GM18868 (cell line): ENCODE data around the gene AKAP6.

Experiments used
- ATAC-seq: cut with Tn5 transposase; IDR thresholded peaks from one replicate; pipeline ENCODE4 v1.9.1; 2021; ENCODE audit warnings: mild to moderate bottlenecking, moderate library complexity; ENCODE audit not compliant: unreplicated experiment

Gene AKAP6

DNA sequence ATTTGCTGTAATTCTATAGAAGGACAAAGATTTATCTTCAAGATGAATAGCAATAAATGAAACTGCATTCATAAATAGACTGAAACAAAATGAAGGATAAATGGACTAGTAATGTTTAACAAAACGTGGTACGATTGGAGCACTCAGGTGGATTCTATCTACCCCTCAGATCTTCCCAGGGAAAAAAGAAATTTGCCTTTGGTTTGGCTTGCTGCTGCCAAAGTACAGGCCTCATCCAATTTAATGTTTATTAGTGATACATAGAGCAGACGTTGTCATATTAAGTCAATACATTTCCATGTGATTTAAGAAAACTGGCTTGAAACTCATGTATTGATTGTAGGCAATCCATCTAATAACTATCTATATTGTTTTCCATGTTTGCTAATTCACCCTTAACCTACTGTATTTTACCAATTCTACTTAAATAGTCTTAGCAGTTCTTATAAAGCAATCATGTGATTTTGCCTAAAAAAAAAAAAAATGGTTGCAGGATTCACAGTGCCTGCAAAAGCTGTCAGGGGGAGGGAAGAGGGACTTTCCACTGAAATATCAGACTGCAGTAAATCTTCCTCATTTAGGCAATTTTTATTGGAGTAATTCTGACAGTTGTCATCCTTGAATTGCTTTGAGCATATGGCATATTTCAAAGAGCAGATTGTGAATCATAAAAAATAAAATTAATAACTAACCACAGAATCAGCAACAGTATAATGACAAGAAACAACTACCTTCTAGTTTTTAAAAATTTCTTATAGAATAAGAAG is 367.4 kb downstream of the AKAP6 start:
- ATAC-seq: no peak

- no peak for ATAC-seq
Measured at GRCh38 chr14:32697114-32697513, 368.0 kb downstream of the AKAP6 start.

DNA sequence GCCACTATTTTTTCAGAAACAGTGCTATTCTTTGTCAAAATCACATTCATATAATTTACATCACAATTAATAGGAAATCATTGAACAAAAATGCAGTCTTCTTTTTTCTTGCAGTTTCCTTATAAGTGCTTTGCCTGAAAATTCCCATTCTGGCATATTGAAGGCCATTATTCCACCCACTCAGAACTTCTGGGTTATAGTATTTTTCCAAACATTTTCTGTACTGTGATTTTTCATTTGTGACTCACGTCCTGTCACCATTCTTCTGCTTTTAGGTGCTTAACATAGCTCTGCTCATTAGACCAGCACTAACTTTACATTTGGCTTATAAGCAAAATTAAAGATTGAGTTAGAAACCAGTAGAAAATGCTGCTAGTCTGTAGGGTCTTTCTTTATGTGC is 368.6 kb downstream of the AKAP6 start:
- no peak for ATAC-seq

GRCh38 chr14:32698831-32699230 is 369.7 kb downstream of the AKAP6 start:
- no peak for ATAC-seq

GRCh38 chr14:32701475-32701874 is 372.4 kb downstream of the AKAP6 start:
- no peak for ATAC-seq

GRCh38 chr14:32702088-32702487 is 373.0 kb downstream of the AKAP6 start:
- ATAC-seq: no peak

GRCh38 chr14:32702562-32702961 is 373.5 kb downstream of the AKAP6 start:
- ATAC-seq: peak; percentile 77

- ATAC-seq: no peak
Measured at GRCh38 chr14:32703183-32703621, 374.1 kb downstream of the AKAP6 start.

GRCh38 chr14:32706721-32707519 is 377.8 kb downstream of the AKAP6 start:
- no peak for ATAC-seq

GRCh38 chr14:32707742-32708500 is 378.8 kb downstream of the AKAP6 start:
- ATAC-seq: no peak

DNA sequence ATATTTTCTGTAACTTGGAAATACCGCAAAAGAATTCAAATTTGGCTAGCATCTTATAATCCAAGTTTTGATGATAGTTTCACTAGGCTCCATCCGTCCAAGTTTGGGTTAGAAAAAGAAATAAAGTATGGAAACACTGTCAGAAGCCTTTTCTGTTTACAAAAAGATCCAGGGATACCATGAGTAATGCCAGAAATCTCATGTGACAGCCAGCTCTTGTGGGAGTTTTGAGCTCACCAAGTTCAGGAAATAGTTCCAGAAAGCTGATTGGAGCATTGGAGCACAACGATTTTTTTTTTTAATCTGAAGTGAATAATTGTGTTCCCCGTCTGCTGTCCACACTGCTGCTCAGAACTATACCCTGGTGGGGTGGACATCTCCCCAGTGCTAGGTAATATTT is 379.9 kb downstream of the AKAP6 start:
- ATAC-seq: no peak

DNA sequence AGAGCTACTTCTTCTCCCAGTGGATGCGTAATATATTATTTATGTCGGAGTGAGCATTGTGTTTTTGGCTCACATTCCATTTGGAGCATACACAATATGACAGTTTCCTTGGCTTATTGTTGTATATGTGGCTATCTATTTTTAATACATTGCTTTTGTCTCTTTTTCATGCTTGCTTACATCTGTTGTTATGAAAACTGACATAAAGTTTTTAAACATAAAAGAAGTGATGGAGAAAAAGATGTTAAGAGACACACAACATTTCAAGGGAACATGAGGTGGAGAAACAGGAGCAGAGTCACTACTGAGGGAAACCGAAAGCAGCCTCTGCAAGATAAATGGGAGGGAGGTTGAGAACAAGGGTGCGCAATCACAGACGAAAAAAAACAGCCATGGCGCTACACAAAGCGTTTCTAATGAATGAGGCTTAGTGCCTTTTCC is 381.2 kb downstream of the AKAP6 start:
- no peak for ATAC-seq

DNA sequence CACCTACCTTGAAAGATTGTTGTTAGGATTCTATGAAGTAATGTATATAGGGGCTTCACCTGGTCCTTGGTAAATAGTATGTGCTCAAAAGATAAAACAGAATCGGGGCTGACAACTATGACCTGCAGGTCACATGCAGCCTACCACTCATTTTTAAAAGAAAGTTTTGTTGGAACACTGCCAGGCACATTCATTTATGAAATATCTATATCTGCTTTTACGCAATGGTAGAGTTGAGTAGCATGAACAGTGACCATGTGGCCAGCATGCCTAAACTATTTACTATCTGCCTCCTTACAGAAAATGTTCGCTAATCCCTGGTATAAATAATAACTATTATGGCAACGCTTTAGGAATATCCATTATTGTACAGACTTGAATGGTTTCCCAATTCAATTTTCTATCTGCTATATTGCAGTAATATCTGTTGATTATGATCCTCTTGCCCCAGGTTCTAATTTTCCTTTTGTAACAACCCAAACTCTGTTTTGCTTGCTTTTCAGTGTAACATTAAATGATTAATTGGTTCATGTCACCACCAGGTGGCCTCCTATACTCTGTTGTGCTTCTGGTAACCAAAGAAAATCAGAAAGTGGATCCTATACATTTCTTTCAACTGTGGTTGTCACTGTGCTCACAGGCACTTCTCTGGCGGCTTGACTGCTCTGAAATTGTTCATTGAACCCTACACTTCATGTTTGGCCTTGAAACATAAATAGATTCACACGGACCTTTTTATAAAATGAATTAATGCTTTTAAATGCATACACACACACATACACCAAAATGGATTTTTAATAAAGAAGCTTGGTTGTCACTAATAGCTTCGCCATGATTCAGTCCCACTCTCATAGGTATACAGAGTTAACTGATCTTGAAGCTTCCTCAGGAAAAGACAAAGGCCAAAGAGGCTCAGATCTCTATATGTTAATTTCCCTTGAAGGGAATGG is 381.9 kb downstream of the AKAP6 start:
- ATAC-seq: peak; percentile 73

DNA sequence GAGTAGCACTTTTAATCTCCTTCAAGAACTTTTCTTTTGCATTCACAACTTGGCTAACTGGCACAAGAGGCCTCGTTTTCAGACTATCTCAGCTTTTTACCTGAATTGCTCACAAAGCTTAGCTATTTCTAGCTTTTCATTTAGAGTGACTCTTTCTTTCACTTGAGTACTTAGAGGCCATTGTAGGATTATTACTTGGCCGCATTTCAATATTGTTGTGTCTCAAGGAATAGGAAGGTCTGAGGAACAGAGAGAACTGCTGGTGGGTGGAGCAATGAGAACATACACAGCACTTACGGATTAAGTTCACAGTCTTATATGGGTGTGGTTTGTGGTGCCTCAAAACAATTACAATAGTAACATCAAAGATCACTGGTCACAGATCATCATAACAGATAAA is 384.8 kb downstream of the AKAP6 start:
- ATAC-seq: no peak

DNA sequence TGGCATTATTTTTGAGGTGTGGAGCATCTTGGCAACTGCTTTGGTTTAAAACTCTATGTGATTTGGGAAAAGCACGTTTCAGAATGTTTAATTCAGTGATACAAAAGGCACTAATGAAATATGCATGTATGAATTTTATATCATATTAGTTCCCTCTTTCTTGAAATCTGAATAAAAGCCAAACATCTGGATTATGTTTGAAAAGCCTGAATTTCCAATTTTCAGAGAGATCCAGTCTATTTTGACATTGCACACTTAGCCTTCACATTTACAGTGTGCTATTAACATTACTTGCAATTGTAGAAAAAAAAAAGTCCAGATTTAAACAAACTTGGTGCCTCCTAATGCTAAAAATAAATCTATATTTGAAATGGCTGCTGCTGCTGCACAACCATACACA is 390.5 kb downstream of the AKAP6 start:
- no peak for ATAC-seq

DNA sequence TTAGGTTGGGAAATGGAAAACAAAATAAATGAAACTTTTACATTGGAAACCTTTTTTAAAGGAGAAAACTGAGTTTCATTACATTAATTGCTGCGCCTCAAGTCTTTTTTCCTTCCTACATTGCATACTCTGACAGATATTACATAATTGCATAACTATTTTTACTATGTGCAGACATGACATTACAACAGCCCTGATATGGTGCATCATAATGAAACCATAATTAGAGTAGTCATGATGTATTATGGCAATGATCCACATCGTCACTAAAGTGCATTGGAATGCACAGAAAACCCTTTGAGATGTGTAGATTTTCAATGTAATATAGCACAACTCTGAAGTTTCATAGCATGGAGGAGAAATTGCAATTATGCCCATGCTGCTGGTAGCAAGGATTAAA is 391.8 kb downstream of the AKAP6 start:
- ATAC-seq: no peak

DNA sequence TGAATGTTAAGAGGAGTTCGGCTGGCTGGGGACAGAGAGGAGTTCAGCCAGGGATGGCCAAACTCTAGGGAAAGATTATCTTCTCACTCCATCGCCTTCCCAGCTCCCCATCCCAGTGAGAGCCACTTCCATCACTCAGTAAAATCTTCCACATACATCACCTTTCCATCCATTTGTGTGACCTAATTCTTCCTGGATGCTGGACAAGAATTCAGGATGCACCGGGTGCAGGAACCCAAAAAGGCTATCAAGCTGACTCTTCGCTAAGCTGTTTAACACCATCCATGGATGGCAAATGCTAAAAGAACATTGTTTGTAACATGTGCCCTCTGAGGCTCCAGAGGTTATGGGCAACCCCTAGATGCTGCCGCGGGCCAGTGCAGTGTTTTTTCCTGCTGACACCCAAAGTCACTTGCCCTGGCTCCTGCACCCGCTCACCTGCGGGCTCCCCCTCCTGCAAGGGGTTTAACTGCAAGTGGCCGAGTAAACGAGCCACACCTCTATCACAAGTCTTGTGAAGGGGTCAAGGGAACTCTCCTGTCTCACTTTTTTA is 393.6 kb downstream of the AKAP6 start:
- no peak for ATAC-seq

GRCh38 chr14:32724867-32725471 is 395.9 kb downstream of the AKAP6 start:
- ATAC-seq: no peak

DNA sequence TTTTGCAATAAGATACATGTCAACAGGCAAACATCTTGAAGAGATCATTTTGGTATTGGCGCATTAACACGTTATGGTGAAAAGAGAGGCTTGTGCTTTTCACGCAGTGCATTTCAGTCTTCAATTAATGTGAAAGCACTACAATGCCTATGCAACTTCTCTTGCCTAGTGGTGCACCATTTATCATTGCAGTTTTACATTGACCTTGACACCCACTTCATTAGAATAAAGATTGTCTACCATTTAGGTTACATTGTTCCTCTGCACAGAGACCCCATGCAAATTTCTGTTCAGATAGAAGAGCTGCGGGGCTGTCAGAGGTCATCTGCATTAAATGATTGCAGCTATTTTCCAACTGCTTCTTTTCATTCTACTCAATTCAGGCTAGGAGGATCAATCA is 397.4 kb downstream of the AKAP6 start:
- ATAC-seq: no peak

DNA sequence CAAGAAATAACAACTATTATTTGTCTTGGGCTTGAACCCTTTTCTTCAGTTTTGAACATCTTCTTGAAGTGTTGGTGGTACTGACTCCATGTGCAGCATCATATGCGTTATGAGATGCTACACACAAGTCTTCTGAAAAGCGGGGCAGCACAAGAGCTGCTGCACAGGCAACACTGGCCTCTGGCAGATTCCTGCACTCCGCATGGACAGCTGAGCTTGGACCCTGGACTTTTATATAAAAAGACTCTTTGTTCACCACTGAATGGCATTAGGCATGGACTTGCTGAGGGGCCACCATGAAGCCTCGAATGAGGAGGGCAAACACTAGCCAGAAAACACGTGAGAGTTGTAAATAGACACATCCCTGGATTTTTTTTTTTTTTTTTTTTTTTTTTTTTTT is 398.7 kb downstream of the AKAP6 start:
- no peak for ATAC-seq
